GM10266 (cell line): Measurements from ENCODE around the gene SMYD1.

Experiments used
- DNase-seq: peaks from one replicate; pipeline ENCODE4 v3.0.0; 2012; ENCODE audit errors: extremely low spot score
- TF ChIP-seq, protein P1 (sequence below): IDR thresholded peaks from 2 replicates; pipeline ENCODE4 v1.5.1; 2012; ENCODE audit warnings: mild to moderate bottlenecking, low read depth; ENCODE audit not compliant: control insufficient read depth, insufficient read depth; ENCODE audit errors: missing control alignments

SMYD1 gene

GRCh38 chr2:88078643-88079172, 11.1 kb downstream of the SMYD1 start:
- DNase-seq = no peak
- TF ChIP-seq, protein P1, sequence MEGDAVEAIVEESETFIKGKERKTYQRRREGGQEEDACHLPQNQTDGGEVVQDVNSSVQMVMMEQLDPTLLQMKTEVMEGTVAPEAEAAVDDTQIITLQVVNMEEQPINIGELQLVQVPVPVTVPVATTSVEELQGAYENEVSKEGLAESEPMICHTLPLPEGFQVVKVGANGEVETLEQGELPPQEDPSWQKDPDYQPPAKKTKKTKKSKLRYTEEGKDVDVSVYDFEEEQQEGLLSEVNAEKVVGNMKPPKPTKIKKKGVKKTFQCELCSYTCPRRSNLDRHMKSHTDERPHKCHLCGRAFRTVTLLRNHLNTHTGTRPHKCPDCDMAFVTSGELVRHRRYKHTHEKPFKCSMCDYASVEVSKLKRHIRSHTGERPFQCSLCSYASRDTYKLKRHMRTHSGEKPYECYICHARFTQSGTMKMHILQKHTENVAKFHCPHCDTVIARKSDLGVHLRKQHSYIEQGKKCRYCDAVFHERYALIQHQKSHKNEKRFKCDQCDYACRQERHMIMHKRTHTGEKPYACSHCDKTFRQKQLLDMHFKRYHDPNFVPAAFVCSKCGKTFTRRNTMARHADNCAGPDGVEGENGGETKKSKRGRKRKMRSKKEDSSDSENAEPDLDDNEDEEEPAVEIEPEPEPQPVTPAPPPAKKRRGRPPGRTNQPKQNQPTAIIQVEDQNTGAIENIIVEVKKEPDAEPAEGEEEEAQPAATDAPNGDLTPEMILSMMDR = no peak

GRCh38 chr2:88080545-88080944, 12.9 kb downstream of the SMYD1 start:
- DNase-seq = no peak
- TF ChIP-seq, protein P1 = no peak

- TF ChIP-seq, protein P1 = no peak
- no peak for DNase-seq
Observed at GRCh38 chr2:88081924-88082608, 14.4 kb downstream of the SMYD1 start.

GRCh38 chr2:88082781-88083180, 15.2 kb downstream of the SMYD1 start:
- TF ChIP-seq, protein P1 = no peak
- DNase-seq = no peak

DNA sequence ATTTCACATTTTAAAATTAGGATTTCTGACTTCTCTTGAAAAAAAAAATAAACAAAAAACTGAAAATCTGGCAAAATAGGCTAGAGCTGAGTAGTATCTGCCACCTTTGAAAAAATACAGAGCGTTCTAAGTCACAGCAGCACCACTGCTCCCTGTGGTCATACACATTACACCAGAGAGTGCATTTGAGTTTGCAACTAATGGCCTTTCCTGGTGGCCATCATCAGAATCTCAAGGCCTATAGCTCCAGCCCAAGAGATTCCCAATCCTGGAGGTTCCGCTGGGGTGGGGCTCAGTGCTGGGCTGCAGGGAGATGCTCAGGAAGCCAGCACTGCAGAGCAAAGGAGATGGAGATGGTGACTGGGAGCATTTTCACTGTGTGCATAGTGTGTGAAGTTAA, 17.5 kb downstream of the SMYD1 start:
- DNase-seq = no peak
- TF ChIP-seq, protein P1 = no peak

DNA sequence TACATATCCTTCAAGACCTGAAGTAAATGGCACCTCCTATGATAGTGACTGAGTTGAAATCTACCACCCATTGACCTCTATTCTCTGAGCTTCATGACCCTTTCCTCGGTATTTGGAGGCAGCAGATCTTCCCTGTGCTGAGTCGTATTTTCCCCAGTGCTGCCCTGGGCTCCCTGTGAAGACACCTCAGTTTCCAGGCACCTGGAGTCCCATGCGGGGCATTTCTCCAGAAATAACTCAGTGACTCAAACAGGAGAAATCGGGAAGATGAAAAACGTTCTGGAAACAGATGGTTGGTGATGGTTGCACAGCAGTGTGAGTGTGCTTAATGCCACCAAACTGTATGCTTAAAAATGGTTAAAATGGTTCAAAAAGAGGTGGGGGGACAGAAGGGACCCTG, 18.0 kb downstream of the SMYD1 start:
- DNase-seq = no peak
- TF ChIP-seq, protein P1 = no peak

- TF ChIP-seq, protein P1 = no peak
- no peak for DNase-seq
Observed at GRCh38 chr2:88086401-88086800, 18.8 kb downstream of the SMYD1 start.
